PC-3 (cell line): Measurements from ENCODE around the gene TXNRD1. TPM values are rescaled to one million over a fixed set of nuclear protein-coding genes. Genes with fewer than 3 reads are reported as not detected.
"Not testable (repeated sequence)": the region's sequence is repeated elsewhere in the genome, so short reads cannot be mapped to it uniquely, and the experiment has no call there.

Source experiments
- ATAC-seq: fragments of 200-7000 bp; cut with Tn5 transposase; 2 replicates; pipeline ENCODE4 v1.9.1; 2020; ENCODE audit warnings: mild to moderate bottlenecking, moderate library complexity
- BruUV-seq: library from RNA; stranded (reverse); fragments of 400-500 nt; replicated peaks from 2 replicates; lab custom pipeline; 2021; lab: Mats Ljungman, UMichigan
- CTCF ChIA-PET: fragments of 300-600 bp; sonication (Branson Sonifier 250); formaldehyde crosslinking; loops from one replicate; lab custom pipeline; 2022; ENCODE audit warnings: antibody characterized with exemption; lab: Charles Lee
- POLR2A ChIA-PET: fragments of 300-600 bp; sonication (Branson Sonifier 250); formaldehyde crosslinking; loops from one replicate; lab custom pipeline; 2022; ENCODE audit warnings: antibody characterized with exemption; ENCODE audit not compliant: unreplicated experiment; lab: Charles Lee
- DNase-seq: peaks from one replicate; pipeline ENCODE4 v3.0.0-alpha.2; 2015
- H2AFZ ChIP-seq: fragments of 300-600 bp; sonication (generic); 2 replicates; pipeline ENCODE4 v1.6.0; 2016; ENCODE audit warnings: antibody characterized with exemption, low read length
- H3F3A ChIP-seq: fragments of 300-600 bp; sonication (generic); one replicate; pipeline ENCODE4 v1.6.0; 2017; ENCODE audit warnings: antibody characterized with exemption, low read length, control low read depth, mild to moderate bottlenecking; ENCODE audit not compliant: unreplicated experiment
- H3K27ac ChIP-seq: fragments of 300-600 bp; sonication (generic); 2 replicates; pipeline ENCODE4 v1.5.1; 2016; ENCODE audit warnings: mild to moderate bottlenecking, low read length
- H3K27me3 ChIP-seq: fragments of 300-600 bp; sonication (generic); 2 replicates; pipeline ENCODE4 v1.6.1; 2016; ENCODE audit warnings: low read length, mixed read lengths
- H3K36me3 ChIP-seq: fragments of 300-600 bp; sonication (generic); 2 replicates; pipeline ENCODE4 v1.6.1; 2016; ENCODE audit warnings: low read depth, mixed run types, low read length, mixed read lengths
- H3K4me1 ChIP-seq: fragments of 300-600 bp; sonication (generic); 2 replicates; pipeline ENCODE4 v1.5.1; 2016; ENCODE audit warnings: low read length; ENCODE audit not compliant: insufficient read depth
- H3K4me2 ChIP-seq: fragments of 300-600 bp; sonication (generic); 2 replicates; pipeline ENCODE4 v1.6.0; 2016; ENCODE audit warnings: low read length
- H3K4me3 ChIP-seq: fragments of 300-600 bp; sonication (generic); 2 replicates; pipeline ENCODE4 v1.5.1; 2016; ENCODE audit warnings: mild to moderate bottlenecking, low read length, mixed read lengths
- H3K79me2 ChIP-seq: fragments of 300-600 bp; sonication (generic); 2 replicates; pipeline ENCODE4 v1.6.1; 2017; ENCODE audit warnings: low read length, mixed read lengths
- H3K9ac ChIP-seq: fragments of 300-600 bp; sonication (generic); 2 replicates; pipeline ENCODE4 v1.6.0; 2016; ENCODE audit warnings: mild to moderate bottlenecking, low read length
- H3K9me2 ChIP-seq: fragments of 300-600 bp; sonication (generic); replicated peaks from 2 replicates; pipeline ENCODE4 v1.6.1; 2016; ENCODE audit warnings: mixed run types, low read length, mixed read lengths
- H3K9me3 ChIP-seq: fragments of 300-600 bp; sonication (generic); 2 replicates; pipeline ENCODE4 v1.6.1; 2016; ENCODE audit warnings: low read length, mixed read lengths
- H4K20me1 ChIP-seq: fragments of 300-600 bp; sonication (generic); 2 replicates; pipeline ENCODE4 v1.6.1; 2016; ENCODE audit warnings: low read length, mixed read lengths
- CTCF ChIP-seq: fragments of 300-600 bp; sonication (generic); conservative IDR thresholded peaks from 2 replicates; pipeline ENCODE4 v1.5.1; 2017; ENCODE audit warnings: antibody characterized with exemption, low read depth, mild to moderate bottlenecking, low read length
- EZH2 ChIP-seq: fragments of 300-600 bp; sonication (generic); IDR thresholded peaks from one replicate; pipeline ENCODE4 v1.6.1; 2017; ENCODE audit warnings: antibody characterized with exemption, mild to moderate bottlenecking, low read length; ENCODE audit not compliant: unreplicated experiment
- EZH2phosphoT487 ChIP-seq: fragments of 300-600 bp; sonication (generic); IDR thresholded peaks from 2 replicates; pipeline ENCODE4 v1.6.1; 2018; ENCODE audit warnings: mild to moderate bottlenecking, antibody characterized with exemption, low read length, borderline replicate concordance
- intact Hi-C: fragments of 100-400 bp; cut with micrococcal nuclease; formaldehyde crosslinking; loops from 2 replicates; pipeline ENCODE4 v1.9.0; 2023
- total RNA-seq: library from RNA; depleted of rRNA; stranded (reverse); fragments of >200 nt; gene quantifications from 2 replicates; pipeline ENCODE4 v1.2.3, GENCODE V29; 2014

The TXNRD1 gene
- total RNA-seq, 1 experiment from 2014 or later: 419 TPM

- peak overlapping the region; percentile 46 for H3K27ac ChIP-seq
- peaks cover 43% of the 10 kb centered on the region for H3K4me1 ChIP-seq
- H3K36me3 ChIP-seq: no peaks in the 10 kb centered on the region
- intact Hi-C loops: no loop called here
- ChIA-PET CTCF (interaction anchor here (0.5 to 0.7 kb wide), 2 partner anchors 37 kb away, joined by 3 read pairs; no protein-coding TSS in a partner anchor), POLR2A (no interaction called here)
- 0 out of 2 replicates have a peak overlapping the region, but pooled peaks have one; percentile 2 for H3K9ac ChIP-seq
- ATAC-seq (no peak), DNase-seq (no peak)
- H3K9me2 ChIP-seq: no peaks in the 10 kb centered on the region
- no peak overlapping the region for H3K4me3 ChIP-seq
- H3K79me2 ChIP-seq: no peaks in the 10 kb centered on the region
- no peak overlapping the region for H3K4me2 ChIP-seq
- H3K27me3 ChIP-seq: no peaks in the 10 kb centered on the region
- no peaks in the 10 kb centered on the region for H4K20me1 ChIP-seq
- no peaks in the 10 kb centered on the region for H3K9me3 ChIP-seq
- BruUV-seq: no TSS peak
- H3F3A ChIP-seq: peaks cover 5% of the 10 kb centered on the region
- no peak for TF ChIP-seq EZH2phosphoT487
- H2AFZ ChIP-seq: no peak overlapping the region
Observed at GRCh38 chr12:104258476-104259067, 43.0 kb downstream of the TXNRD1 start.

- Histone ChIP-seq H3K4me1 (peaks cover 30% of the 10 kb centered on the region), H3F3A (peaks cover 3% of the 10 kb centered on the region), H3K4me2 (no peak overlapping the region), H3K36me3 (no peaks in the 10 kb centered on the region), H3K27ac (peak overlapping the region; percentile 49), H3K4me3 (no peak overlapping the region), H3K9me3 (no peaks in the 10 kb centered on the region), H2AFZ (no peak overlapping the region), H3K79me2 (no peaks in the 10 kb centered on the region), H4K20me1 (no peaks in the 10 kb centered on the region), H3K9me2 (no peaks in the 10 kb centered on the region), H3K9ac (no peak overlapping the region), H3K27me3 (no peaks in the 10 kb centered on the region)
- ChIA-PET CTCF (no interaction called here), POLR2A (interaction anchor here (0.5 to 0.6 kb wide), 2 partner anchors 18 to 701 kb away, joined by 3 read pairs; no protein-coding TSS in a partner anchor)
- TF ChIP-seq EZH2: no peak
- no peak for TF ChIP-seq CTCF
- TF ChIP-seq EZH2phosphoT487: no peak
- no TSS peak for BruUV-seq
- DNase-seq (no peak), ATAC-seq (no peak)
- intact Hi-C loops: no loop called here
Observed at GRCh38 chr12:104263026-104263425, 47.4 kb downstream of the TXNRD1 start.

- Histone ChIP-seq H3K4me3 (no peak overlapping the region), H3K4me2 (peak overlapping the region; percentile 56)
- peak; percentile 72 for ATAC-seq
Observed at GRCh38 chr12:104263580-104264358, 48.2 kb downstream of the TXNRD1 start.

GRCh38 chr12:104265436-104265835 is 49.9 kb downstream of the TXNRD1 start:
- ATAC-seq, H3K79me2 ChIP-seq, H3K4me2 ChIP-seq, H3K9me2 ChIP-seq, DNase-seq, CTCF ChIA-PET, H3K9me3 ChIP-seq, H4K20me1 ChIP-seq, H3K36me3 ChIP-seq, H2AFZ ChIP-seq, H3K9ac ChIP-seq, POLR2A ChIA-PET, H3K4me3 ChIP-seq, H3K27ac ChIP-seq, intact Hi-C loops, H3F3A ChIP-seq, H3K27me3 ChIP-seq: not testable (repeated sequence)
- BruUV-seq: TSS peak; percentile 60
- peaks cover 22% of the 10 kb centered on the region for H3K4me1 ChIP-seq

More at GRCh38 chr12:104263580-104264358, 48.2 kb downstream of the TXNRD1 start:
- H4K20me1 ChIP-seq: no peaks in the 10 kb centered on the region
- peaks cover 22% of the 10 kb centered on the region for H3K4me1 ChIP-seq
- no peaks in the 10 kb centered on the region for H3K9me3 ChIP-seq
- intact Hi-C loops: no loop called here
- H3K79me2 ChIP-seq: no peaks in the 10 kb centered on the region
- DNase-seq: peak; percentile 61
- peak overlapping the region; percentile 49 for H3K27ac ChIP-seq
- TSS peak; percentile 29 for BruUV-seq
- H3K36me3 ChIP-seq: no peaks in the 10 kb centered on the region
- no peak for TF ChIP-seq EZH2
- TF ChIP-seq CTCF: no peak
- TF ChIP-seq EZH2phosphoT487: no peak
- no peaks in the 10 kb centered on the region for H3F3A ChIP-seq
- ChIA-PET POLR2A (interaction anchor here (0.5 to 0.7 kb wide), 3 partner anchors 17 to 700 kb away, joined by 3 read pairs; no protein-coding TSS in a partner anchor), CTCF (no interaction called here)
- no peaks in the 10 kb centered on the region for H3K9me2 ChIP-seq
- H3K27me3 ChIP-seq: no peaks in the 10 kb centered on the region
- H3K9ac ChIP-seq: peak overlapping the region; percentile 21
- H2AFZ ChIP-seq: peak overlapping the region; percentile 36
